Right lobe of liver (tissue), 6 donors: ENCODE results near the gene MCM10. TPM values are rescaled to one million over a fixed set of nuclear protein-coding genes. Genes with fewer than 3 reads are reported as not detected.
"Not testable (repeated sequence)": the region's sequence is repeated elsewhere in the genome, so short reads cannot be mapped to it uniquely, and the experiment has no call there.

Experiments used
- ATAC-seq, 4 donors: fragments of 200-7000 bp; cut with Tn5 transposase; one replicate each; pipeline ENCODE4 v1.9.1; 2020; ENCODE audit warnings: mild to moderate bottlenecking in 4 of 4, moderate library complexity in 4 of 4
- DNase-seq, 3 donors: peaks; one replicate each; pipeline ENCODE4 v3.0.0-alpha.2; 2020
- H3K27ac ChIP-seq, 3 donors: fragments of 200-600 bp; one replicate each; pipeline ENCODE4 v1.8.0; 2022
- H3K27me3 ChIP-seq, 2 donors: fragments of 200-600 bp; one replicate each; pipeline ENCODE4 v1.8.0; 2022
- H3K36me3 ChIP-seq, 4 donors: fragments of 200-600 bp; sonication (generic) in 1 of 4; one replicate each; pipeline versions ENCODE4 v1.5.1 to v1.8.0; 2017 to 2022; ENCODE audit warnings: control low read depth in 1 of 4
- H3K4me1 ChIP-seq, 4 donors: fragments of 200-600 bp; sonication (generic) in 1 of 4; one replicate each; pipeline versions ENCODE4 v1.5.1 to v1.8.0; 2017 to 2022; ENCODE audit warnings: control low read depth in 1 of 4
- H3K4me3 ChIP-seq, 3 donors: fragments of 200-600 bp; one replicate each; pipeline ENCODE4 v1.8.0; 2022
- H3K9me3 ChIP-seq, 4 donors: fragments of 200-600 bp; sonication (generic) in 1 of 4; one replicate each; pipeline versions ENCODE4 v1.5.1 to v1.8.0; 2017 to 2022; ENCODE audit warnings: control low read depth in 1 of 4
- CTCF ChIP-seq, 4 donors: fragments of 200-600 bp in 3 of 4; fragments of 450-650 bp in 1 of 4; IDR thresholded peaks; one replicate each; pipeline versions ENCODE4 v1.5.1 to v1.8.0; 2016 to 2022; ENCODE audit warnings: antibody characterized with exemption in 4 of 4, mild to moderate bottlenecking in 2 of 4
- POLR2A ChIP-seq: fragments of 450-650 bp; IDR thresholded peaks from one replicate; pipeline ENCODE4 v1.6.1; 2017; ENCODE audit warnings: antibody characterized with exemption, mild to moderate bottlenecking
- WGBS: methylation state at CpG from one replicate; pipeline ENCODE4 v1.1.6; 2018; ENCODE audit warnings: low coverage, low lambda C conversion rate; ENCODE audit not compliant: insufficient coverage; ENCODE audit errors: missing lambda C conversion rate; 5-methylcytosine and 5-hydroxymethylcytosine counted together
- intact Hi-C, 2 donors: fragments of 100-400 bp; cut with DNase I; formaldehyde crosslinking; loops; one replicate each; pipeline versions ENCODE4 v1.11.2 to v1.14.1; 2022
- total RNA-seq, 6 experiments: library from RNA; depleted of rRNA in 2 of 6; stranded (reverse); fragments of >200 nt in 2 of 6; fragmentation: NEBNext Ultra II Directional in 3 of 6; extraction: Animal tissue kit (Norgen Biotek cat#: 25700) in 3 of 6; gene quantifications; one replicate each; pipeline versions ENCODE4 v1.1.0 to v1.2.4, GENCODE V29; 2016 to 2023
- donor health status: DM: no; HTN: yes; CAD: no.
- donor health status: DM: no; HTN: no; CAD: no.
- donor health status: DM: no; HTN: no; CAD: no.
- donor health status: DM: no; HTN: yes; CAD: no.
- donor health status: DM: no; HTN: yes; CAD: no.

The MCM10 gene
- total RNA-seq, 6 experiments from 2014 or later, result 0.05 to 6.4 (median 0.64) TPM; not detected in 1

- 100% methylated on average over 3 of the region's 3 CpGs for WGBS
- Histone ChIP-seq H3K36me3 (peaks cover 0 to 8% (median 0%) of the 10 kb centered on the region in 4 donors), H3K27ac (no peak overlapping the region), H3K4me1 (peaks cover 0 to 10% (median 2%) of the 10 kb centered on the region in 4 donors), H3K9me3 (no peaks in the 10 kb centered on the region), H3K4me3 (no peak overlapping the region), H3K27me3 (no peaks in the 10 kb centered on the region)
- TF ChIP-seq CTCF (IDR thresholded peaks at IDR 0.05), result no peak
- no peak for TF ChIP-seq POLR2A
- DNase-seq, result no peak
- intact Hi-C loops, result no loop called here
- ATAC-seq, result no peak
Measured at GRCh38 chr10:13144814-13145213, 16.5 kb upstream of the MCM10 start.

- DNase-seq (no peak), ATAC-seq (no peak)
- Histone ChIP-seq H3K9me3 (no peaks in the 10 kb centered on the region), H3K4me1 (peaks cover 0 to 10% (median 2%) of the 10 kb centered on the region in 4 donors), H3K27ac (no peak overlapping the region), H3K4me3 (no peak overlapping the region), H3K27me3 (no peaks in the 10 kb centered on the region), H3K36me3 (peaks cover 0 to 2% (median 0%) of the 10 kb centered on the region in 4 donors)
- 63% methylated on average over 1 of the region's 1 CpG for WGBS
- intact Hi-C loops, result no loop called here
- TF ChIP-seq CTCF (IDR thresholded peaks at IDR 0.05), result no peak
- no peak for TF ChIP-seq POLR2A
Measured at GRCh38 chr10:13146379-13146778, 15.0 kb upstream of the MCM10 start.

GRCh38 chr10:13147161-13147560 is 14.2 kb upstream of the MCM10 start:
- Histone ChIP-seq H3K27ac (no peak overlapping the region), H3K4me1 (peaks cover 0 to 10% (median 2%) of the 10 kb centered on the region in 4 donors), H3K4me3 (no peak overlapping the region), H3K9me3 (no peaks in the 10 kb centered on the region), H3K27me3 (no peaks in the 10 kb centered on the region), H3K36me3 (peaks cover 0 to 2% (median 0%) of the 10 kb centered on the region in 4 donors)
- ATAC-seq (peak in 1 of 4 donors; percentile 18), DNase-seq (no peak)
- intact Hi-C loops, result no loop called here
- TF ChIP-seq POLR2A (no peak), CTCF (IDR thresholded peaks at IDR 0.05) (no peak)

GRCh38 chr10:13152296-13152695 is 9.1 kb upstream of the MCM10 start:
- no peaks in the 10 kb centered on the region for H3K27me3 ChIP-seq
- peaks cover 0 to 10% (median 2%) of the 10 kb centered on the region in 4 donors for H3K4me1 ChIP-seq
- no peaks in the 10 kb centered on the region for H3K36me3 ChIP-seq
- intact Hi-C loops, result no loop called here
- TF ChIP-seq CTCF (IDR thresholded peaks at IDR 0.05), result no peak
- ATAC-seq (no peak), DNase-seq (no peak)
- H3K27ac ChIP-seq, result no peak overlapping the region
- H3K9me3 ChIP-seq, result no peaks in the 10 kb centered on the region
- WGBS, result 96% methylated on average over 3 of the region's 3 CpGs
- H3K4me3 ChIP-seq, result no peak overlapping the region

GRCh38 chr10:13155860-13156259 is 5.5 kb upstream of the MCM10 start:
- ATAC-seq, H3K36me3 ChIP-seq, H3K4me3 ChIP-seq, intact Hi-C loops, H3K27me3 ChIP-seq, H3K4me1 ChIP-seq, H3K9me3 ChIP-seq, H3K27ac ChIP-seq, DNase-seq: not testable (repeated sequence)
- 82% methylated on average over 4 of the region's 4 CpGs for WGBS
